A673 (cell line): Measurements from ENCODE around the gene COBL. TPM values are rescaled to one million over a fixed set of nuclear protein-coding genes. Genes with fewer than 3 reads are reported as not detected.

Source experiments
- BruUV-seq: library from RNA; stranded (reverse); fragments of 400-500 nt; replicated peaks from 2 replicates; lab custom pipeline; 2021; lab: Mats Ljungman, UMichigan
- CTCF ChIA-PET: fragments of 300-600 bp; sonication (Branson Sonifier 250); formaldehyde crosslinking; loops from one replicate; lab custom pipeline; 2022; ENCODE audit warnings: antibody characterized with exemption; lab: Charles Lee
- POLR2A ChIA-PET: fragments of 300-600 bp; sonication (Branson Sonifier 250); formaldehyde crosslinking; loops from one replicate; lab custom pipeline; 2022; ENCODE audit warnings: antibody characterized with exemption; ENCODE audit not compliant: low non-redundant PET; lab: Charles Lee
- DNase-seq: peaks from one replicate; pipeline ENCODE4 v3.0.0-alpha.2; 2015; ENCODE audit warnings: low spot score
- H3K27ac ChIP-seq: fragments of 200-600 bp; sonication (generic); 2 replicates; pipeline ENCODE4 v1.5.1; 2016; ENCODE audit warnings: mixed run types, low read depth, mild to moderate bottlenecking, mixed read lengths, antibody characterized with exemption, low read length; ENCODE audit not compliant: poor library complexity, severe bottlenecking
- H3K27me3 ChIP-seq: fragments of 200-600 bp; sonication (generic); replicated peaks from 2 replicates; pipeline ENCODE4 v1.6.1; 2017; ENCODE audit warnings: mixed run types, low read depth, mild to moderate bottlenecking, mixed read lengths, antibody characterized with exemption, low read length; ENCODE audit not compliant: insufficient read depth, poor library complexity
- H3K36me3 ChIP-seq: fragments of 200-600 bp; sonication (generic); 2 replicates; pipeline ENCODE4 v1.6.1; 2016; ENCODE audit warnings: mixed run types, mild to moderate bottlenecking, mixed read lengths, antibody characterized with exemption, low read length; ENCODE audit not compliant: insufficient read depth, poor library complexity, severe bottlenecking
- H3K4me1 ChIP-seq: fragments of 200-600 bp; sonication (generic); 2 replicates; pipeline ENCODE4 v1.6.1; 2017; ENCODE audit warnings: mixed run types, mild to moderate bottlenecking, mixed read lengths, antibody characterized with exemption, low read length; ENCODE audit not compliant: insufficient read depth, poor library complexity, severe bottlenecking
- H3K4me3 ChIP-seq: fragments of 200-600 bp; sonication (generic); 2 replicates; pipeline ENCODE4 v1.5.1; 2016; ENCODE audit warnings: low read depth, mixed run types, mild to moderate bottlenecking, mixed read lengths, low read length; ENCODE audit not compliant: poor library complexity, severe bottlenecking
- H3K9me3 ChIP-seq: fragments of 200-600 bp; sonication (generic); 2 replicates; pipeline ENCODE4 v1.6.1; 2016; ENCODE audit warnings: mixed run types, low read depth, mild to moderate bottlenecking, mixed read lengths, antibody characterized with exemption, low read length; ENCODE audit not compliant: poor library complexity, severe bottlenecking
- EZH2 ChIP-seq: fragments of 200-600 bp; sonication (generic); IDR thresholded peaks from 2 replicates; pipeline ENCODE4 v1.6.1; 2017; ENCODE audit warnings: borderline replicate concordance, low read depth, mild to moderate bottlenecking, mixed read lengths, antibody characterized with exemption, low read length; ENCODE audit not compliant: poor library complexity, severe bottlenecking
- intact Hi-C: fragments of 100-400 bp; cut with micrococcal nuclease; formaldehyde crosslinking; loops from one replicate; pipeline ENCODE4 v1.10.0; 2022; ENCODE audit not compliant: unreplicated experiment
- total RNA-seq: library from RNA; stranded (reverse); gene quantifications from 2 replicates; pipeline ENCODE4 v1.2.3, GENCODE V29; 2021
- TF ChIP-seq, protein P1 (sequence below): fragments of 300-800, 200-600 bp; sonication (generic); conservative IDR thresholded peaks from 2 replicates; pipeline ENCODE4 v1.5.1; 2017; ENCODE audit warnings: low read depth, mild to moderate bottlenecking, antibody characterized with exemption, low read length, moderate library complexity, mixed read lengths

The COBL gene
- total RNA-seq, 1 experiment from 2014 or later: not detected

DNA sequence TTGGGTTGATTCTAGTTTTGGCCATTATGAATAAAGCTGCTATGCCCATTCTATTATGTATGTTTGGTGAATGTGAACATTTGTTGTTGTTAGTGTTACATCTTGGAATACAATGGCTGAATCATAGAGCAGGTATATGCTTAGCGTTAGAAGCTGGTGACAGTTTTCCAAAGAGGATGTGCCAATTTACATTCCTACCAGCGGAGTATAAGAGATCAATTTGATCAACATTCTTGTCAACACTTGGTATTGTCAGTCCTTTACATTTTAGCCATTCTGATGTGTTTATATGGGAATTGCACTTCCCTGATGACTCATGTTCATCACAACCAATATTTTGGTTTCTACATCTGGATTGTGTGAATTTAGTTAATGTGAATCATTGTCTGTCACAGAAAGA is 37.8 kb upstream of the COBL start:
- Histone ChIP-seq H3K27me3 (no peaks in the 10 kb centered on the region), H3K36me3 (no peaks in the 10 kb centered on the region), H3K4me1 (no peaks in the 10 kb centered on the region), H3K9me3 (peaks cover 14% of the 10 kb centered on the region), H3K27ac (no peak overlapping the region), H3K4me3 (no peak overlapping the region)
- no TSS peak for BruUV-seq
- intact Hi-C loops: no loop called here
- POLR2A ChIA-PET: no interaction called here
- TF ChIP-seq, protein P1, sequence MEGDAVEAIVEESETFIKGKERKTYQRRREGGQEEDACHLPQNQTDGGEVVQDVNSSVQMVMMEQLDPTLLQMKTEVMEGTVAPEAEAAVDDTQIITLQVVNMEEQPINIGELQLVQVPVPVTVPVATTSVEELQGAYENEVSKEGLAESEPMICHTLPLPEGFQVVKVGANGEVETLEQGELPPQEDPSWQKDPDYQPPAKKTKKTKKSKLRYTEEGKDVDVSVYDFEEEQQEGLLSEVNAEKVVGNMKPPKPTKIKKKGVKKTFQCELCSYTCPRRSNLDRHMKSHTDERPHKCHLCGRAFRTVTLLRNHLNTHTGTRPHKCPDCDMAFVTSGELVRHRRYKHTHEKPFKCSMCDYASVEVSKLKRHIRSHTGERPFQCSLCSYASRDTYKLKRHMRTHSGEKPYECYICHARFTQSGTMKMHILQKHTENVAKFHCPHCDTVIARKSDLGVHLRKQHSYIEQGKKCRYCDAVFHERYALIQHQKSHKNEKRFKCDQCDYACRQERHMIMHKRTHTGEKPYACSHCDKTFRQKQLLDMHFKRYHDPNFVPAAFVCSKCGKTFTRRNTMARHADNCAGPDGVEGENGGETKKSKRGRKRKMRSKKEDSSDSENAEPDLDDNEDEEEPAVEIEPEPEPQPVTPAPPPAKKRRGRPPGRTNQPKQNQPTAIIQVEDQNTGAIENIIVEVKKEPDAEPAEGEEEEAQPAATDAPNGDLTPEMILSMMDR: no peak
- TF ChIP-seq EZH2: no peak
- DNase-seq: no peak
- CTCF ChIA-PET: no interaction called here

DNA sequence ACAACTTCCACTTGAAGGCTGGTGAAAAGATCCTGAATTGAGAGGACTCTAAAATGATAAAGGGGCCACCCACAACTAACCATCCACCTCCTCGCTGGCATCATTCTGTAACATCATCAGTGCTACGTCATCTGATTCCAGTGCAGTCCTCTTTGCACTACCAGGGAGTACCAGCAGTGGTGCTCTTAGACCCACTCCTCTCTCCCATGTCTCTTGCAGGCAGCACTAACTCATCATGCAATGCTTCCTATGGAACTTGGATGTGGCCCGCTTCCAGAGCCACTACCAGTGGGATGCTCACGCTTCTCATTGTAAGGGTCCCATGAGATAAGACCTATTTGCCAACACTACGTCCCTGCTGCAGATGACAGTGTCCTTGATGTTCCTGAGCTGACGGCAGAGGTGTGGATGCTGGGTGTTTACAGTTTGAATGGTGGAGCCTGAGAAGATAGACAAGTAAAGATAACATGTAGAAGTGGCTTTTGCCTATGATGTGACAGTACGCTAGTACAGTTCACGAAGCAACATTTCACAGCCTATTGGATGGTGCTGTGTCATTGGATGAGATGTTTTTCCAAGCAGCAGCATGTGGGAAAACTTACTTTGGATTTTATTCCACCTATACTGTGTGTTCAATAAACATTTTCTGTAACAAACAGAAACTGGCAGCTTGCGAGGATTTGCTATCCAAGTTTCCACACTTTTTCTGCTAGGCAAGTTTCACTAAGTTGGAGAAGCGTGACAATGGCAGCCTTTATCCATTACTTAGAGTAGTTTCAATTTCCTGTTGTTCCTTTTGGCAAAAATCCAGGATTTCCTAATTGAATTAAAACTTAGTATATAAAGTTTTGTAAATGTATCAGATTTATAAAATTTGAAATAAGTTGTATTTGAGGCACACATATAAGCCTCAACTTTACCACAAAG is 35.8 kb upstream of the COBL start:
- BruUV-seq: no TSS peak
- ChIA-PET POLR2A (no interaction called here), CTCF (no interaction called here)
- TF ChIP-seq, protein P1: no peak
- no peak for TF ChIP-seq EZH2
- H3K9me3 ChIP-seq: peaks cover 14% of the 10 kb centered on the region
- H3K27ac ChIP-seq: no peak overlapping the region
- H3K4me3 ChIP-seq: no peak overlapping the region
- H3K4me1 ChIP-seq: no peaks in the 10 kb centered on the region
- H3K36me3 ChIP-seq: no peaks in the 10 kb centered on the region
- no peak for DNase-seq
- H3K27me3 ChIP-seq: no peaks in the 10 kb centered on the region
- intact Hi-C loops: no loop called here

DNA sequence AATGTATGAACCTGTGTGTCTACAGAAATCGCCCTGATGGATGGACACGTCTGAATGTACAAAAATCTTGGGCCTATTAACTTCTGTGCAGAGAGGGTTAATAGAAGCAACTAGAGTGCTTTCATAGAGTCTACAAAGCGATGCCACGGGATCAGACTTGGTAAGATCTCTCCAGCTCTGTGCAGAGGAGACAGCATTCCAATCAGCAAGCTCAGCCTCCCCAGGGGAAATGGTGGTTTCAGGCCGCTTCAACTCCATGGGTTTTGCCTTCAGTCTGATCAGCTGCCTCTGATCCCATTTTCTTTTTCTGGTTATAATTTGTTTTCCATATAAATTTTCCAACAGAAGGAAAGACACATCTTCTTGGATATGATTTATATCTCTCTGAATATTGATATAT is 35.1 kb upstream of the COBL start:
- intact Hi-C loops: no loop called here
- no peak for DNase-seq
- H3K4me3 ChIP-seq: no peak overlapping the region
- TF ChIP-seq, protein P1: no peak
- TF ChIP-seq EZH2: no peak
- CTCF ChIA-PET: no interaction called here
- H3K27me3 ChIP-seq: no peaks in the 10 kb centered on the region
- POLR2A ChIA-PET: no interaction called here
- no peaks in the 10 kb centered on the region for H3K4me1 ChIP-seq
- H3K27ac ChIP-seq: no peak overlapping the region
- no peaks in the 10 kb centered on the region for H3K36me3 ChIP-seq
- BruUV-seq: no TSS peak
- peaks cover 8% of the 10 kb centered on the region for H3K9me3 ChIP-seq
